ENCODE measurements around the gene PLIN4. TPM values are rescaled to one million over a fixed set of nuclear protein-coding genes. Genes with fewer than 3 reads are reported as not detected.

The PLIN4 gene
- total and polyA plus RNA-seq, 8 donors: 2.2 to 138 (median 12.3) TPM

GRCh38 chr19:4521170-4521887 is 3.0 kb upstream of the PLIN4 start:
- ATAC-seq: no peak

GRCh38 chr19:4519521-4520277 is 1.4 kb upstream of the PLIN4 start:
- no peak overlapping the region for H3K27ac ChIP-seq
- H3K9me3 ChIP-seq: no peaks in the 10 kb centered on the region
- DNase-seq (no peak), FAIRE-seq (no peak), ATAC-seq (peak in 1 of 4 donors; percentile 5)
- intact Hi-C loops (cut with DNase I): no loop called here
- H3K4me3 ChIP-seq: no peak overlapping the region
- TF ChIP-seq CTCF (IDR thresholded peaks at IDR 0.05): no peak
- no peaks in the 10 kb centered on the region for H3K4me1 ChIP-seq
- no peaks in the 10 kb centered on the region for H3K27me3 ChIP-seq
- no peaks in the 10 kb centered on the region for H3K36me3 ChIP-seq
- 76 to 79% methylated on average over 9 of the region's 9 CpGs for WGBS, 2 donors

More at GRCh38 chr19:4521170-4521887, 3.0 kb upstream of the PLIN4 start:
- FAIRE-seq (no peak), DNase-seq (no peak)
- H3K9me3 ChIP-seq: no peaks in the 10 kb centered on the region
- H3K27me3 ChIP-seq: no peaks in the 10 kb centered on the region
- no peaks in the 10 kb centered on the region for H3K4me1 ChIP-seq
- H3K27ac ChIP-seq: no peak overlapping the region
- intact Hi-C loops (cut with DNase I): no loop called here
- no peak overlapping the region for H3K4me3 ChIP-seq
- no peaks in the 10 kb centered on the region for H3K36me3 ChIP-seq
- no peak for TF ChIP-seq CTCF (IDR thresholded peaks at IDR 0.05)
- WGBS, 2 donors: 87% methylated on average over 11 of the region's 11 CpGs

DNA sequence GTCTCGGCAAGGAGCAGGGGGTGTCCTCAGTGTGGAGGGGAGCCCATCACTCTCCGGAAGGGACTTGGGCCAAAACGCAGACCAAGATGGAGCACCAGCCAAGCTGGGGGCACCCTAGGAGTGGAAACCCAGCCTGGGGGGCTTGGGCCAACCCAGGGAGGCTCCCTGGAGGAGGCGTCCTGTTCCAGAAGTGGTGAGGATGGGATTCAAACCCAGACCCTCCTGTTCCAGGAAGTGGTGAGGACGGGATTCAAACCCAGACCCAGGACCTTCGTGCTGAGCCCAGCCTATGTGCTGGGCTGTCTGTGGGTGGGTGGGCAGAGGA is 848 bp upstream of the PLIN4 start:
- FAIRE-seq (no peak), DNase-seq (peak in 1 of 6 donors; percentile 44), ATAC-seq (no peak)
- Histone ChIP-seq H3K4me1 (no peaks in the 10 kb centered on the region), H3K27ac (no peak overlapping the region), H3K9me3 (no peaks in the 10 kb centered on the region), H3K36me3 (no peaks in the 10 kb centered on the region), H3K27me3 (no peaks in the 10 kb centered on the region), H3K4me3 (no peak overlapping the region)
- TF ChIP-seq CTCF (IDR thresholded peaks at IDR 0.05): no peak
- intact Hi-C loops (cut with DNase I): no loop called here
- WGBS, 2 donors: 91 to 95% methylated on average over 6 of the region's 6 CpGs

- intact Hi-C loops (cut with DNase I): no loop called here
- Histone ChIP-seq H3K9me3 (no peaks in the 10 kb centered on the region), H3K27ac (no peak overlapping the region), H3K27me3 (no peaks in the 10 kb centered on the region), H3K36me3 (no peaks in the 10 kb centered on the region), H3K4me3 (no peak overlapping the region), H3K4me1 (no peaks in the 10 kb centered on the region)
- WGBS, 2 donors: 86 to 89% methylated on average over 24 of the region's 24 CpGs
- FAIRE-seq (no peak), DNase-seq (peak in 1 of 6 donors; percentile 77), ATAC-seq (no peak)
- TF ChIP-seq CTCF (IDR thresholded peaks at IDR 0.05): no peak
These were observed 732 bp downstream of the PLIN4 start for GRCh38 chr19:4517451-4518057.
